Liver (tissue), 9 donors: ENCODE data around the gene ETFA. TPM values are rescaled to one million over a fixed set of nuclear protein-coding genes. Genes with fewer than 3 reads are reported as not detected.
A peak's percentile ranks its signal among the peaks of the same experiment; 100 is the strongest.

Experiments used
- DNase-seq: peaks from one replicate; pipeline ENCODE4 v3.0.0-alpha.2; 2017; ENCODE audit warnings: low spot score
- H3K27ac ChIP-seq, 2 donors: one replicate each; pipeline ENCODE4 v1.7.0; 2013; ENCODE audit warnings: inconsistent platforms in 2 of 2, low read length in 2 of 2, control low read depth in 1 of 2, low read depth in 1 of 2, mild to moderate bottlenecking in 1 of 2
- H3K27me3 ChIP-seq, 4 donors: one replicate each; pipeline versions ENCODE4 v1.6.1 to v1.7.0; 2013; ENCODE audit warnings: low read length in 3 of 4, inconsistent platforms in 1 of 4, mild to moderate bottlenecking in 1 of 4, moderate library complexity in 1 of 4; ENCODE audit not compliant: control insufficient read depth in 4 of 4, insufficient read depth in 4 of 4
- H3K36me3 ChIP-seq, 4 donors: one replicate each; pipeline versions ENCODE4 v1.6.1 to v1.7.0; 2013; ENCODE audit warnings: low read length in 3 of 4, mild to moderate bottlenecking in 3 of 4, low read depth in 1 of 4, moderate library complexity in 1 of 4; ENCODE audit not compliant: control insufficient read depth in 4 of 4, insufficient read depth in 3 of 4
- H3K4me1 ChIP-seq, 4 donors: one replicate each; pipeline versions ENCODE4 v1.6.1 to v1.7.0; 2013; ENCODE audit warnings: low read length in 3 of 4, mild to moderate bottlenecking in 3 of 4, moderate library complexity in 1 of 4; ENCODE audit not compliant: control insufficient read depth in 4 of 4, insufficient read depth in 4 of 4
- H3K4me3 ChIP-seq, 3 donors: one replicate each; pipeline versions ENCODE4 v1.6.1 to v1.7.0; 2013; ENCODE audit warnings: low read length in 3 of 3, control low read depth in 1 of 3, low read depth in 1 of 3, mild to moderate bottlenecking in 1 of 3
- H3K9ac ChIP-seq, 2 donors: one replicate each; pipeline ENCODE4 v1.7.0; 2013; ENCODE audit warnings: low read length in 2 of 2, mild to moderate bottlenecking in 2 of 2, moderate library complexity in 2 of 2, control low read depth in 1 of 2, low read depth in 1 of 2
- H3K9me3 ChIP-seq, 4 donors: one replicate each; pipeline versions ENCODE4 v1.6.1 to v1.7.0; 2013; ENCODE audit warnings: low read length in 3 of 4; ENCODE audit not compliant: control insufficient read depth in 4 of 4
- FOXA2 ChIP-seq: IDR thresholded peaks from 2 replicates; pipeline ENCODE4 v1.6.1; 2016; ENCODE audit warnings: antibody characterized with exemption
- HNF4A ChIP-seq, 2 donors: conservative IDR thresholded peaks; 2 replicates each; pipeline ENCODE4 v1.6.1; 2016; ENCODE audit warnings: antibody characterized with exemption in 2 of 2, mild to moderate bottlenecking in 2 of 2
- HNF4G ChIP-seq: IDR thresholded peaks from 2 replicates; pipeline ENCODE4 v1.6.1; 2016; ENCODE audit warnings: antibody characterized with exemption
- NR2F2 ChIP-seq: IDR thresholded peaks from 2 replicates; pipeline ENCODE4 v1.6.1; 2016; ENCODE audit warnings: antibody characterized with exemption
- RAD21 ChIP-seq, 2 donors: IDR thresholded peaks; 2 replicates each; pipeline ENCODE4 v1.6.1; 2016; ENCODE audit warnings: antibody characterized with exemption in 2 of 2, mild to moderate bottlenecking in 2 of 2
- SP1 ChIP-seq: IDR thresholded peaks from 2 replicates; pipeline ENCODE4 v1.6.1; 2018; ENCODE audit warnings: antibody characterized with exemption, mild to moderate bottlenecking
- YY1 ChIP-seq: IDR thresholded peaks from 2 replicates; pipeline ENCODE4 v1.6.1; 2016; ENCODE audit warnings: antibody characterized with exemption, mild to moderate bottlenecking
- WGBS: extraction: QIAGEN DNeasy Blood & Tissue Kit; methylation state at CpG from one replicate; pipeline ENCODE4 v1.1.7; 2013; 5-methylcytosine and 5-hydroxymethylcytosine counted together
- polyA plus RNA-seq, 2 donors: library from polyadenylated mRNA; stranded (reverse) in 1 of 2; unstranded in 1 of 2; fragments of 200-250 nt in 1 of 2; fragments of >200 nt in 1 of 2; fragmentation: Nextera tagmentation in 1 of 2; extraction: Ambion mirVana in 1 of 2; gene quantifications; one replicate each; pipeline versions ENCODE4 v1.2.1 to v1.2.3, GENCODE V29; 2013 to 2015
- total RNA-seq, 2 donors: library from RNA; depleted of rRNA; stranded (reverse); fragments of >200 nt; gene quantifications; one replicate each; pipeline ENCODE4 v1.2.3, GENCODE V29; 2014
- TF ChIP-seq, protein P1 (sequence below): IDR thresholded peaks from 2 replicates; pipeline ENCODE4 v1.6.1; 2016; ENCODE audit warnings: antibody characterized with exemption
- TF ChIP-seq, protein P2 (sequence below): IDR thresholded peaks from 2 replicates; pipeline ENCODE4 v1.6.1; 2016; ENCODE audit warnings: antibody characterized with exemption, mild to moderate bottlenecking
- TF ChIP-seq, protein P3 (sequence below): fragments of 150-350 bp; IDR thresholded peaks from 2 replicates; pipeline ENCODE4 v1.5.1; 2017; ENCODE audit warnings: improper control_type of control experiment, low read depth, low read length; ENCODE audit not compliant: missing input control
- TF ChIP-seq, protein P4 (sequence below): IDR thresholded peaks from 2 replicates; pipeline ENCODE4 v1.6.1; 2016; ENCODE audit warnings: antibody characterized with exemption
- donor health status: healthy.
- donor health status: healthy.
- donor health status: healthy.
- donor health status: healthy.
- donor health status: healthy.

Gene ETFA
- total and polyA plus RNA-seq, 4 donors: 92.6 to 342 (median 289) TPM

DNA sequence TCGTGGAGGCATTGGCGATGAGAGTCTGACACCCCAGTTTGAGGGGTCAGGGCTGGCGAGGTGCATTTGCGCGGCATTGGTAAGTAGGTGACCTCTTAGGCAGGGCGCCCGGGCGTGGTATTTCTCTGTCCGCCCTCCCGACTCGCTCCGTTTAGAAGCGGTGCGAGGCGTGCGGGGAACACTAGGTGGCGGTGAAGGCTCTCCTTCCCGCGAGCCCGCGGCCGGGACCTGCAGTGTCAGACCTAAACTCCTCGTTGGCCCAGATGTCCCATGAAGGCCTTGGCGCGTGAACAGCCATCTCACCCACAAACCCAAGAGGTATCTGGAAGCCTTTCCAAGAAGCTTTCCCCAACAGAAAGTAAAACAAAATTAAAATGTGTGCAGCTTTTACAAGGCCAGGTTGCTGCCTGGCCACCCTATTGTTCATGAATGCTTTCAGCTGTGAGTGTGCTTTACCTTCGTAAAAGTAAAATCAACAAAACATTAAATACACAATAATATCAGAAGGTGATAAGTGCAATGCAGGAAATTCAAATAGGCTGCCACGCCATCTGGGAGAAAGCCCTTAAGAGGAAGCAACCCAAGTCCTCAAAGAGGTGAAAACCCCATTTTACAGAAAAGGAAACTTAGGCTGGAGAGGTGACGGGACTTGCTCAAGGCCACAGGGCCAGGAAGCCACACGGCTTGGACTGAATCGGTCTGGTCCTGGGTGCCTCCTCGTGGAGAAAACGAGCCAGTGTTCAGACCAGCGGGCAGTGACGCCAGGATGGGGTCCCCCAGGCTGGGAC is 120.3 kb downstream of the ETFA start:
- peak; percentile 78 for DNase-seq
- Histone ChIP-seq H3K9me3 (no peaks in the 10 kb centered on the region), H3K9ac (no peak overlapping the region)

DNA sequence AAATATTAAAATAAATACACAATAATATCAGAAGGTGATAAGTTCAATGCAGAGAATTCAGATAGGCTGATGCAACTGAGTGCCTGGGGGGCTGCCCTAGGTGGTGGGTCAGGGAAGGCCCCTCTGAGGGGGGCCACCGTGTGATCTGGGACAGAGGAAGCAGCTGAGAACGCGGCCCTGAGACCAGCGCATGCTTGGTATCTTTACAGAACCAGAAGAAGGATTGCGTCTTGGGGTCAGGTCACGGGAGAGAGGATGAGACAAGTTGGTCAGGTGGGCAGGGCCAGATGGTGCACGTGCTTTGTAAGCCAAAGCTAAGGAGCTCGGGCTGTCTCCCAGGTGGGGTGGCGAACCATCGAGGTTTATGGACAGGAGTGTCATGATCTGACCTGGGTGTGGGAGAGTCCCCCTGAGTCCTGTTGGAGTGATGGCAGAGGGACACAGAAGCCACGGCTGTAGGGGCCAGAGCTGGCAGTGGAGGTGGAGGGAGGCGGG is 121.2 kb downstream of the ETFA start:
- TF ChIP-seq FOXA2: no peak
- no peak for TF ChIP-seq SP1
- no peak for TF ChIP-seq YY1
- TF ChIP-seq, protein P1, sequence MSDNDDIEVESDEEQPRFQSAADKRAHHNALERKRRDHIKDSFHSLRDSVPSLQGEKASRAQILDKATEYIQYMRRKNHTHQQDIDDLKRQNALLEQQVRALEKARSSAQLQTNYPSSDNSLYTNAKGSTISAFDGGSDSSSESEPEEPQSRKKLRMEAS: no peak
- TF ChIP-seq, protein P2, sequence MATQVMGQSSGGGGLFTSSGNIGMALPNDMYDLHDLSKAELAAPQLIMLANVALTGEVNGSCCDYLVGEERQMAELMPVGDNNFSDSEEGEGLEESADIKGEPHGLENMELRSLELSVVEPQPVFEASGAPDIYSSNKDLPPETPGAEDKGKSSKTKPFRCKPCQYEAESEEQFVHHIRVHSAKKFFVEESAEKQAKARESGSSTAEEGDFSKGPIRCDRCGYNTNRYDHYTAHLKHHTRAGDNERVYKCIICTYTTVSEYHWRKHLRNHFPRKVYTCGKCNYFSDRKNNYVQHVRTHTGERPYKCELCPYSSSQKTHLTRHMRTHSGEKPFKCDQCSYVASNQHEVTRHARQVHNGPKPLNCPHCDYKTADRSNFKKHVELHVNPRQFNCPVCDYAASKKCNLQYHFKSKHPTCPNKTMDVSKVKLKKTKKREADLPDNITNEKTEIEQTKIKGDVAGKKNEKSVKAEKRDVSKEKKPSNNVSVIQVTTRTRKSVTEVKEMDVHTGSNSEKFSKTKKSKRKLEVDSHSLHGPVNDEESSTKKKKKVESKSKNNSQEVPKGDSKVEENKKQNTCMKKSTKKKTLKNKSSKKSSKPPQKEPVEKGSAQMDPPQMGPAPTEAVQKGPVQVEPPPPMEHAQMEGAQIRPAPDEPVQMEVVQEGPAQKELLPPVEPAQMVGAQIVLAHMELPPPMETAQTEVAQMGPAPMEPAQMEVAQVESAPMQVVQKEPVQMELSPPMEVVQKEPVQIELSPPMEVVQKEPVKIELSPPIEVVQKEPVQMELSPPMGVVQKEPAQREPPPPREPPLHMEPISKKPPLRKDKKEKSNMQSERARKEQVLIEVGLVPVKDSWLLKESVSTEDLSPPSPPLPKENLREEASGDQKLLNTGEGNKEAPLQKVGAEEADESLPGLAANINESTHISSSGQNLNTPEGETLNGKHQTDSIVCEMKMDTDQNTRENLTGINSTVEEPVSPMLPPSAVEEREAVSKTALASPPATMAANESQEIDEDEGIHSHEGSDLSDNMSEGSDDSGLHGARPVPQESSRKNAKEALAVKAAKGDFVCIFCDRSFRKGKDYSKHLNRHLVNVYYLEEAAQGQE: no peak
- TF ChIP-seq HNF4G: no peak
- no peak overlapping the region for H3K9ac ChIP-seq
- no peaks in the 10 kb centered on the region for H3K36me3 ChIP-seq
- peaks cover 0 to 11% (median 6%) of the 10 kb centered on the region in 4 donors for H3K4me1 ChIP-seq
- no peaks in the 10 kb centered on the region for H3K9me3 ChIP-seq
- 46% methylated on average over 12 of the region's 12 CpGs for WGBS
- no peaks in the 10 kb centered on the region for H3K27me3 ChIP-seq
- H3K27ac ChIP-seq: no peak overlapping the region
- DNase-seq: no peak
- no peak overlapping the region for H3K4me3 ChIP-seq

More for the DNA sequence above, 120.3 kb downstream of the ETFA start:
- peak; percentile 88 to 92 for TF ChIP-seq RAD21 (IDR thresholded peaks at IDR 0.05)
- TF ChIP-seq NR2F2: no peak
- TF ChIP-seq, protein P3, sequence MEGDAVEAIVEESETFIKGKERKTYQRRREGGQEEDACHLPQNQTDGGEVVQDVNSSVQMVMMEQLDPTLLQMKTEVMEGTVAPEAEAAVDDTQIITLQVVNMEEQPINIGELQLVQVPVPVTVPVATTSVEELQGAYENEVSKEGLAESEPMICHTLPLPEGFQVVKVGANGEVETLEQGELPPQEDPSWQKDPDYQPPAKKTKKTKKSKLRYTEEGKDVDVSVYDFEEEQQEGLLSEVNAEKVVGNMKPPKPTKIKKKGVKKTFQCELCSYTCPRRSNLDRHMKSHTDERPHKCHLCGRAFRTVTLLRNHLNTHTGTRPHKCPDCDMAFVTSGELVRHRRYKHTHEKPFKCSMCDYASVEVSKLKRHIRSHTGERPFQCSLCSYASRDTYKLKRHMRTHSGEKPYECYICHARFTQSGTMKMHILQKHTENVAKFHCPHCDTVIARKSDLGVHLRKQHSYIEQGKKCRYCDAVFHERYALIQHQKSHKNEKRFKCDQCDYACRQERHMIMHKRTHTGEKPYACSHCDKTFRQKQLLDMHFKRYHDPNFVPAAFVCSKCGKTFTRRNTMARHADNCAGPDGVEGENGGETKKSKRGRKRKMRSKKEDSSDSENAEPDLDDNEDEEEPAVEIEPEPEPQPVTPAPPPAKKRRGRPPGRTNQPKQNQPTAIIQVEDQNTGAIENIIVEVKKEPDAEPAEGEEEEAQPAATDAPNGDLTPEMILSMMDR: peak; percentile 87
- no peak for TF ChIP-seq FOXA2
- TF ChIP-seq YY1: no peak
- TF ChIP-seq, protein P4, sequence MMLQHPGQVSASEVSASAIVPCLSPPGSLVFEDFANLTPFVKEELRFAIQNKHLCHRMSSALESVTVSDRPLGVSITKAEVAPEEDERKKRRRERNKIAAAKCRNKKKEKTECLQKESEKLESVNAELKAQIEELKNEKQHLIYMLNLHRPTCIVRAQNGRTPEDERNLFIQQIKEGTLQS: no peak
- no peak for TF ChIP-seq HNF4A (conservative IDR thresholded peaks at IDR 0.05)
- TF ChIP-seq, protein P1: no peak
- no peak for TF ChIP-seq SP1
- Histone ChIP-seq H3K4me3 (no peak overlapping the region), H3K27ac (no peak overlapping the region), H3K27me3 (no peaks in the 10 kb centered on the region), H3K36me3 (no peaks in the 10 kb centered on the region), H3K4me1 (peaks cover 0 to 11% (median 6%) of the 10 kb centered on the region in 4 donors)
- 17% methylated on average over 34 of the region's 34 CpGs for WGBS
